Kidney epithelial cell (primary cell): ENCODE measurements around the gene RUBCN. TPM values are rescaled to one million over a fixed set of nuclear protein-coding genes. Genes with fewer than 3 reads are reported as not detected.
"Not testable (repeated sequence)": the region's sequence is repeated elsewhere in the genome, so short reads cannot be mapped to it uniquely, and the experiment has no call there.

ENCODE experiments used
- DNase-seq: peaks from one replicate; pipeline ENCODE4 v3.0.0-alpha.2; 2010; ENCODE audit warnings: low read depth
- H3K27me3 ChIP-seq: 2 replicates; pipeline ENCODE4 v1.6.0; 2011; ENCODE audit warnings: low read length; ENCODE audit not compliant: control insufficient read depth, insufficient read depth
- H3K36me3 ChIP-seq: 2 replicates; pipeline ENCODE4 v1.5.1; 2011; ENCODE audit warnings: low read length; ENCODE audit not compliant: control insufficient read depth, insufficient read depth
- H3K4me3 ChIP-seq: 2 replicates; pipeline ENCODE4 v1.5.1; 2011; ENCODE audit warnings: low read depth, mild to moderate bottlenecking, control low read depth, low read length
- total RNA-seq: library from RNA; depleted of rRNA; stranded (reverse); fragments of >200 nt; gene quantifications from 2 replicates; pipeline ENCODE4 v1.2.3, GENCODE V29; 2015

The RUBCN gene
- total RNA-seq, 1 donor from 2014 or later = 47.3 TPM

GRCh38 chr3:197665549-197665948, 71.2 kb downstream of the RUBCN start:
- DNase-seq, H3K4me3 ChIP-seq, H3K27me3 ChIP-seq, H3K36me3 ChIP-seq: not testable (repeated sequence)

GRCh38 chr3:197665142-197665491, 71.6 kb downstream of the RUBCN start:
- not testable (repeated sequence) for DNase-seq, H3K36me3 ChIP-seq, H3K4me3 ChIP-seq, H3K27me3 ChIP-seq

- H3K4me3 ChIP-seq, H3K27me3 ChIP-seq, H3K36me3 ChIP-seq, DNase-seq: not testable (repeated sequence)
These were observed 72.1 kb downstream of the RUBCN start for GRCh38 chr3:197664414-197665141.

- not testable (repeated sequence) for H3K4me3 ChIP-seq, DNase-seq, H3K36me3 ChIP-seq, H3K27me3 ChIP-seq
These were observed 73.2 kb downstream of the RUBCN start for GRCh38 chr3:197663367-197664140.

GRCh38 chr3:197662352-197662751, 74.4 kb downstream of the RUBCN start:
- not testable (repeated sequence) for H3K4me3 ChIP-seq, DNase-seq, H3K36me3 ChIP-seq, H3K27me3 ChIP-seq

GRCh38 chr3:197661874-197662273, 74.8 kb downstream of the RUBCN start:
- not testable (repeated sequence) for H3K4me3 ChIP-seq, H3K27me3 ChIP-seq, H3K36me3 ChIP-seq, DNase-seq

GRCh38 chr3:197661234-197661834, 75.4 kb downstream of the RUBCN start:
- H3K27me3 ChIP-seq, H3K36me3 ChIP-seq, DNase-seq, H3K4me3 ChIP-seq: not testable (repeated sequence)

- not testable (repeated sequence) for DNase-seq, H3K4me3 ChIP-seq, H3K27me3 ChIP-seq, H3K36me3 ChIP-seq
These were observed 77.0 kb downstream of the RUBCN start for GRCh38 chr3:197659701-197660100.

- not testable (repeated sequence) for H3K4me3 ChIP-seq, H3K36me3 ChIP-seq, H3K27me3 ChIP-seq, DNase-seq
These were observed 77.6 kb downstream of the RUBCN start for GRCh38 chr3:197659144-197659543.

GRCh38 chr3:197658706-197659105, 78.0 kb downstream of the RUBCN start:
- not testable (repeated sequence) for DNase-seq, H3K4me3 ChIP-seq, H3K27me3 ChIP-seq, H3K36me3 ChIP-seq

- not testable (repeated sequence) for H3K27me3 ChIP-seq, H3K36me3 ChIP-seq, DNase-seq, H3K4me3 ChIP-seq
These were observed 79.0 kb downstream of the RUBCN start for GRCh38 chr3:197657541-197658292.

GRCh38 chr3:197656960-197657359, 79.7 kb downstream of the RUBCN start:
- DNase-seq, H3K36me3 ChIP-seq, H3K4me3 ChIP-seq, H3K27me3 ChIP-seq: not testable (repeated sequence)

- H3K36me3 ChIP-seq, DNase-seq, H3K27me3 ChIP-seq, H3K4me3 ChIP-seq: not testable (repeated sequence)
These were observed 80.6 kb downstream of the RUBCN start for GRCh38 chr3:197656129-197656528.

- H3K4me3 ChIP-seq, DNase-seq, H3K36me3 ChIP-seq, H3K27me3 ChIP-seq: not testable (repeated sequence)
These were observed 81.7 kb downstream of the RUBCN start for GRCh38 chr3:197654998-197655330.
